Fibroblast of lung (primary cell): ENCODE measurements around the gene IGF1R.

Experiments used
- CTCF ChIP-seq, 2 donors: IDR thresholded peaks in 1 of 2; conservative IDR thresholded peaks in 1 of 2; 1 replicate in 1 of 2; 2 replicates in 1 of 2; pipeline ENCODE4 v1.5.1; 2011 to 2012; ENCODE audit warnings: low read length in 2 of 2, control low read depth in 1 of 2, inconsistent platforms in 1 of 2, low read depth in 1 of 2, mild to moderate bottlenecking in 1 of 2
- EZH2 ChIP-seq: IDR thresholded peaks from 2 replicates; pipeline ENCODE4 v1.5.1; 2012; ENCODE audit warnings: low read length, control low read depth, mild to moderate bottlenecking; ENCODE audit errors: missing control alignments

- TF ChIP-seq CTCF (conservative IDR thresholded peaks at IDR 0.05 in 1 of 2, IDR thresholded peaks at IDR 0.05 in 1 of 2; ENCODE audit: low read depth in 1 of 2, low read length in 2 of 2) (no peak), EZH2 (no peak)
These were observed 195.9 kb downstream of the IGF1R start for GRCh38 chr15:98844261-98844660.
